ENCODE data around the gene RACK1. TPM values are rescaled to one million over a fixed set of nuclear protein-coding genes. Genes with fewer than 3 reads are reported as not detected.

The RACK1 gene
- total RNA-seq, 1 donor from 2014 or later, result 1,941 TPM

DNA sequence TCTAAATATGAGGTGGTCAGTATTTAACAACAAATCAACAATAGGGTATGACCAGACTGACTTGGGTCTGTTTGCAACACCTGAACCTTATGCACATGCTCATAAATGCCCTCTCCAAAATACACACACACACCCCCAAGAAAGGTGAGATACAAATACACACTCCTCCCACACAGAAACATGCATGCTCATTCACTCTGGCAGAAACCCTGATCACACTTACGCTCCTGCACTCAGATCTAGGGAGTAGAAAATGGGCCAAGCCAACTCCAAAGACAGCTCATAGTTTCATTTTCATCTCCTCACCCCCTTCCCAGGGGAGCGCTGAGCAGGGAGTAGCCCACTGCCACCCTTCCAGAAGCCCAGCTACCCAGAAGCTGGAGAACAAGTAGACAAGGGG lies 50.0 kb downstream of the RACK1 start:
- no peak for ATAC-seq

DNA sequence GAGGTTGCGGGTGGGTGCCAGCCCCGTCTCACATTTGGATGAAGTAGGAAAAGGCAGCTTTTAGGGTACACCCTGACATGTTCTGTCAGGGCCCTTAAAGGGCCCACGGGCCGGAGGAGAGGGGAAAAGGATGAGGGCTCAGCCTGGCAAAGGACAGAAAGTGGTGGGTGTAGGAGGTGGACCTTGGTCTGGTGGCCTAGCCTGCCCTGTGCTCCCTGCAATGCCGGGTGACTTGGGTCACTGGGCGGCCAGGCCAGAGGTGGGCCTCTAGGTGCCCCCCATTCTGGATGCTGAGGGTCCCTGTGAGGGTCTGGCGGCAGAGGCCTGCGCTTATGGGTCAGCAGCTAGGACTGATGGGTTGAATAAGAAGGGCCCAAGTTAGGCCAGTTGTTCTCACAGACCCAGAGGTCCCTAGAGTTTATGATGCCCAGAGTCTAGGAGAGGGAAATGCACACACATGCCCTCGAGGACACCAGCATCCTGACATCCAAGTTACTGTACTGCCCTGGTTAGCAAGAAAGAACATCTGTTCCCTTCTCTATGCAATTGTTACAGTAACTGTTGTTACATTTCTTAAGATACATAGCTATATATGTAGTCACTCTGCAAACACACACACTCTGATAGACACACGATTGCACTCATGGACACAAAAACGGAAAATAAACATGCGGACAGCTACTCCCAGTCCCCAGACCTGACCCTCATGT lies 51.2 kb downstream of the RACK1 start:
- no peak for ATAC-seq

DNA sequence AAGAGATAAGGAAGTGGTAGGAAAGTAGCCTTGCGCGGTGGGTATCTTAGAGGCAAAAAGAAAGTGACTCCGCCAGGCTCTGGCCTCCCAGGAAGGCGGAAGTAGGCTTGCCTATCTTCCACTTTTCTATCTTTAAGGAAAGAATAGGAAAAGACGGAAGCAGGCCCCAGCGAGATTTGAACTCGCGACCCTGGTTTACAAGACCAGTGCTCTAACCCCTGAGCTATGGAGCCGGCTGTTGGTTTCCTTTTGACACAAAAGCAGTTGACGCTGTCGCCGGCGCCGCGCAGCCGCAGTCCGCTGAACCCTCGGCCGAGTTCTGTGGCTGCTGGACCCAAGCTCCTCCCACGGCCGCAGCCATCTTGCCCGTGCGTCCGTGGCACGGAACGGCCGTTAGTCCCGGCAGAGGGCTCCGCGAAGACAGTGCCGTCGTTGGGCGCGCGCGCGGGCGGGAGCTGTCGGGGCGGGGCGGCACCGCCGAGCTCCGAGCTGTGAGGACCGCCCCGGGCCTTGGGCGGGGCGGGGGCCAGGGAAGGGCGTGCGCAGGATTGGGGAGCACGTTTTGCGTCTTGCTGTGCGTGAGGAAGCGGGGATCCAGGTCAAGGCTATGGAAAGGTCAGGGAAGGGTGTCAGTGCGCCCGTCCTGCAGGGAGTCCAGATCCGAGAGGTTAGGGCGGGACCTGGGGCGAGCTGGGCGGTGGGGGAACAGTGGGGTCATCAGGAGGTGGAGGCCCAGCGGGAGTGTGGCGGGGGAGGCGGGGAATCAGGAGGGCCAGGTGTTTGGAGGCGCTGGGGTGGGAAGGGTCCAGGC lies 52.0 kb downstream of the RACK1 start:
- peak; percentile 85 for ATAC-seq

GRCh38 chr5:181190711-181191525 lies 52.8 kb downstream of the RACK1 start:
- peak; percentile 0 for ATAC-seq

GRCh38 chr5:181189962-181190710 lies 53.6 kb downstream of the RACK1 start:
- ATAC-seq, result no peak

- ATAC-seq, result no peak
Measured at GRCh38 chr5:181189363-181189961, 54.2 kb downstream of the RACK1 start.

GRCh38 chr5:181188700-181189362 lies 54.9 kb downstream of the RACK1 start:
- peak; percentile 5 for ATAC-seq

GRCh38 chr5:181187500-181188213 lies 56.0 kb downstream of the RACK1 start:
- peak; percentile 10 for ATAC-seq

GRCh38 chr5:181186986-181187499 lies 56.7 kb downstream of the RACK1 start:
- ATAC-seq, result no peak

Other genes starting within 250 kb of the RACK1 start
- 2.5 TPM for gene BTNL9, start 203.6 kb downstream of the RACK1 start, total RNA-seq
- gene OR2V1, start 112.7 kb downstream of the RACK1 start, total RNA-seq, result not detected
- not detected for gene OR2V2, start 96.3 kb downstream of the RACK1 start, total RNA-seq
- gene TRIM7, start 38.7 kb downstream of the RACK1 start, total RNA-seq, result 36.9 TPM
- 16.4 TPM for gene TRIM41, start 20.6 kb downstream of the RACK1 start, total RNA-seq
- 2.7 TPM for gene TRIM52, start 17.2 kb upstream of the RACK1 start, total RNA-seq
- not detected for gene OR4F3, start 123.4 kb upstream of the RACK1 start, total RNA-seq

Data from esophagus mucosa (tissue), 1 donor.